GM21367 (cell line): ENCODE measurements around the gene STARD8.
"Not testable (repeated sequence)": the region's sequence is repeated elsewhere in the genome, so short reads cannot be mapped to it uniquely, and the experiment has no call there.

Experiments used
- ATAC-seq: cut with Tn5 transposase; IDR thresholded peaks from one replicate; pipeline ENCODE4 v1.9.1; 2021; ENCODE audit not compliant: unreplicated experiment

STARD8 gene

GRCh38 chrX:68717196-68717595, 69.7 kb downstream of the STARD8 start:
- no peak for ATAC-seq

GRCh38 chrX:68717663-68718442, 70.4 kb downstream of the STARD8 start:
- ATAC-seq, result no peak

- ATAC-seq, result no peak
Measured at GRCh38 chrX:68718443-68718820, 71.0 kb downstream of the STARD8 start.

- no peak for ATAC-seq
Measured at GRCh38 chrX:68719181-68719903, 71.9 kb downstream of the STARD8 start.

- no peak for ATAC-seq
Measured at GRCh38 chrX:68719904-68720614, 72.6 kb downstream of the STARD8 start.

- ATAC-seq, result no peak
Measured at GRCh38 chrX:68720851-68721250, 73.4 kb downstream of the STARD8 start.

- no peak for ATAC-seq
Measured at GRCh38 chrX:68721546-68721945, 74.1 kb downstream of the STARD8 start.

- ATAC-seq, result no peak
Measured at GRCh38 chrX:68721991-68722860, 74.8 kb downstream of the STARD8 start.

- no peak for ATAC-seq
Measured at GRCh38 chrX:68723491-68724155, 76.2 kb downstream of the STARD8 start.

- no peak for ATAC-seq
Measured at GRCh38 chrX:68724531-68725020, 77.1 kb downstream of the STARD8 start.

GRCh38 chrX:68725756-68726365, 78.4 kb downstream of the STARD8 start:
- ATAC-seq, result no peak

GRCh38 chrX:68726366-68726765, 78.9 kb downstream of the STARD8 start:
- ATAC-seq, result no peak

- ATAC-seq, result no peak
Measured at GRCh38 chrX:68727696-68728095, 80.2 kb downstream of the STARD8 start.

GRCh38 chrX:68728186-68728585, 80.7 kb downstream of the STARD8 start:
- no peak for ATAC-seq

GRCh38 chrX:68731254-68731653, 83.8 kb downstream of the STARD8 start:
- no peak for ATAC-seq

GRCh38 chrX:68732906-68733493, 85.5 kb downstream of the STARD8 start:
- no peak for ATAC-seq

GRCh38 chrX:68735266-68735665, 87.8 kb downstream of the STARD8 start:
- ATAC-seq, result no peak

- not testable (repeated sequence) for ATAC-seq
Measured at GRCh38 chrX:68741864-68742263, 94.4 kb downstream of the STARD8 start.

GRCh38 chrX:68743754-68744153, 96.3 kb downstream of the STARD8 start:
- no peak for ATAC-seq
